Vagina (tissue), 2 donors: ENCODE results near the gene TADA2B. TPM values are rescaled to one million over a fixed set of nuclear protein-coding genes. Genes with fewer than 3 reads are reported as not detected.

Source experiments
- DNase-seq, 2 donors: peaks; one replicate each; pipeline ENCODE4 v3.0.0-alpha.2; 2017; ENCODE audit errors: extremely low spot score in 2 of 2
- H3K27ac ChIP-seq: fragments of 200-600 bp; sonication (generic); one replicate; pipeline ENCODE4 v1.5.1; 2019
- H3K27me3 ChIP-seq: fragments of 200-600 bp; sonication (generic); one replicate; pipeline ENCODE4 v1.5.1; 2019
- H3K36me3 ChIP-seq, 2 donors: fragments of 200-600 bp; sonication (generic); one replicate each; pipeline ENCODE4 v1.5.1; 2017 to 2019
- H3K4me1 ChIP-seq: fragments of 200-600 bp; sonication (generic); one replicate; pipeline ENCODE4 v1.5.1; 2019
- H3K4me3 ChIP-seq, 2 donors: fragments of 200-600 bp; sonication (generic); 1 replicate in 1 of 2; 2 replicates in 1 of 2; pipeline ENCODE4 v1.5.1; 2016 to 2019
- H3K9me3 ChIP-seq: fragments of 200-600 bp; sonication (generic); one replicate; pipeline ENCODE4 v1.5.1; 2019
- POLR2A ChIP-seq, 2 donors: fragments of 450-650 bp; IDR thresholded peaks; one replicate each; pipeline ENCODE4 v1.6.1; 2017; ENCODE audit warnings: antibody characterized with exemption in 2 of 2, mild to moderate bottlenecking in 2 of 2, moderate library complexity in 2 of 2
- POLR2AphosphoS5 ChIP-seq, 2 donors: sonication (generic); formaldehyde crosslinking; IDR thresholded peaks; one replicate each; pipeline ENCODE4 v1.9.0; 2017; ENCODE audit warnings: antibody characterized with exemption in 2 of 2, mild to moderate bottlenecking in 2 of 2, low read depth in 1 of 2; ENCODE audit not compliant: insufficient read depth in 1 of 2
- intact Hi-C: fragments of 100-400 bp; cut with DNase I; formaldehyde crosslinking; loops from one replicate; pipeline ENCODE4 v1.15.1; 2023
- total RNA-seq: library from RNA; depleted of rRNA; stranded (reverse); fragments of >200 nt; gene quantifications from one replicate; pipeline ENCODE4 v1.2.3, GENCODE V29; 2016
- TF ChIP-seq, protein P1 (sequence below), 3 experiments: fragments of 450-650 bp in 2 of 3; fragments of 200-600 bp in 1 of 3; sonication (generic) in 1 of 3; IDR thresholded peaks; one replicate each; pipeline ENCODE4 v1.5.1; 2017 to 2019; ENCODE audit warnings: antibody characterized with exemption in 3 of 3, mild to moderate bottlenecking in 2 of 3, moderate library complexity in 2 of 3

The TADA2B gene
- total RNA-seq, 1 donor from 2014 or later: 12.0 TPM

DNA sequence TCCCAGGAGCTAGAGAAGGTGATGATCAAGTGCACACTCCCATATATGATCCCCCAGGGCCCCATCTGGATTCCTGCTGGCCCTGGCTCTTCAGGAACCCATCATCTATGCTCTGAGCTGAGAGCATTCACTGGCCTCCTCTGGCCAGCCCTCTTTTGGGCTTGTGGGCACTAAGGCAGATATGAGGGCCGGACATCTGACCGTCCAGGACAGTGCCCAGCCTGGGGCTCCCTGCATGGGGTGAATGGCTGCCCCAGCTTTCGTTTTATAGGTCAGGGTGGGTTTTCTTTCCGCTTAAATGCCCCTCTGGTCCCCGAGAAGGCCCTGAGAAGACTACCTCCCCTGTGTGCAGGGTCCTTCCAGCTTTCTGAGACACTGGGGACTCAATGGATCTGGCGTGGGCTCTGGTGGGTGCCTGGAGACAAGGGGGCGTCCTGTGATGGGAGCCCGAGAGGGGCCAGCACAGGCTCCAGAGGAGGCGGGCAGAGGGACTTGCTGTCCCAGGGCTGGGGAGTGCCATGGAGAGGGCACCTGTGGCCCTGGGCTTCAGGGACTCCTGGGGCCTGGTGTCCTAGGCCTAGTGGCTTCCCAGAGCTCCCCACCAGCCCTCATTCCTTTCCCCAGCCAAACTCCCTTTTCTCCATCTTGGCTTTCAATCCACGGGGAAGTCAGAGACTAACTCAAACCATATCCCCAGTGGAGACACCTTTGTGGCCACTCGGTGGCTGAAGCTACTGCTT lies 64.2 kb downstream of the TADA2B start:
- no peak for DNase-seq
- intact Hi-C loops: no loop called here

More for the DNA sequence above, 64.2 kb downstream of the TADA2B start:
- Histone ChIP-seq H3K27me3 (no peaks in the 10 kb centered on the region), H3K4me3 (no peak overlapping the region), H3K36me3 (no peaks in the 10 kb centered on the region), H3K27ac (no peak overlapping the region), H3K4me1 (peaks cover 15% of the 10 kb centered on the region), H3K9me3 (no peaks in the 10 kb centered on the region)
- TF ChIP-seq POLR2AphosphoS5 (IDR thresholded peaks at IDR 0.05; ENCODE audit: insufficient read depth in 1 of 2, low read depth in 1 of 2) (no peak), POLR2A (IDR thresholded peaks at IDR 0.05) (no peak)
- TF ChIP-seq, protein P1, sequence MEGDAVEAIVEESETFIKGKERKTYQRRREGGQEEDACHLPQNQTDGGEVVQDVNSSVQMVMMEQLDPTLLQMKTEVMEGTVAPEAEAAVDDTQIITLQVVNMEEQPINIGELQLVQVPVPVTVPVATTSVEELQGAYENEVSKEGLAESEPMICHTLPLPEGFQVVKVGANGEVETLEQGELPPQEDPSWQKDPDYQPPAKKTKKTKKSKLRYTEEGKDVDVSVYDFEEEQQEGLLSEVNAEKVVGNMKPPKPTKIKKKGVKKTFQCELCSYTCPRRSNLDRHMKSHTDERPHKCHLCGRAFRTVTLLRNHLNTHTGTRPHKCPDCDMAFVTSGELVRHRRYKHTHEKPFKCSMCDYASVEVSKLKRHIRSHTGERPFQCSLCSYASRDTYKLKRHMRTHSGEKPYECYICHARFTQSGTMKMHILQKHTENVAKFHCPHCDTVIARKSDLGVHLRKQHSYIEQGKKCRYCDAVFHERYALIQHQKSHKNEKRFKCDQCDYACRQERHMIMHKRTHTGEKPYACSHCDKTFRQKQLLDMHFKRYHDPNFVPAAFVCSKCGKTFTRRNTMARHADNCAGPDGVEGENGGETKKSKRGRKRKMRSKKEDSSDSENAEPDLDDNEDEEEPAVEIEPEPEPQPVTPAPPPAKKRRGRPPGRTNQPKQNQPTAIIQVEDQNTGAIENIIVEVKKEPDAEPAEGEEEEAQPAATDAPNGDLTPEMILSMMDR (IDR thresholded peaks at IDR 0.05): no peak

Other genes with a start within 250 kb of the TADA2B start
- 35.4 TPM for gene TBC1D14, start 133.5 kb upstream of the TADA2B start, total RNA-seq
- gene GRPEL1, start 24.7 kb downstream of the TADA2B start, total RNA-seq: 11.0 TPM
- gene SORCS2, start 149.2 kb downstream of the TADA2B start, total RNA-seq: 5.4 TPM